MCF 10A (cell line): ENCODE measurements around the gene GSC. TPM values are rescaled to one million over a fixed set of nuclear protein-coding genes. Genes with fewer than 3 reads are reported as not detected.

Experiments
- BruUV-seq: library from RNA; stranded (reverse); fragments of 400-500 nt; replicated peaks from 2 replicates; lab custom pipeline; 2021; lab: Mats Ljungman, UMichigan
- CTCF ChIA-PET: fragments of 300-600 bp; sonication (Branson Sonifier 250); formaldehyde crosslinking; extraction: SDS; loops from one replicate; lab custom pipeline; 2021; ENCODE audit warnings: antibody characterized with exemption, inconsistent platforms; lab: Yijun Ruan, JAX
- POLR2A ChIA-PET: fragments of 300-600, 350-650 bp; sonication (Branson Sonifier 250); formaldehyde crosslinking; extraction: SDS; loops from one replicate; lab custom pipeline; 2020; ENCODE audit warnings: antibody characterized with exemption, inconsistent platforms; lab: Yijun Ruan, JAX
- DNase-seq: peaks from one replicate; pipeline ENCODE4 v3.0.0-alpha.2; 2018; ENCODE audit not compliant: unreplicated experiment
- H3K27ac Mint-ChIP-seq: one replicate; pipeline ENCODE4 v1.8.0; 2022; ENCODE audit warnings: mild to moderate bottlenecking, low read depth, mixed read lengths; ENCODE audit not compliant: unreplicated experiment
- H3K27me3 Mint-ChIP-seq: one replicate; pipeline ENCODE4 v1.8.0; 2022; ENCODE audit warnings: mixed read lengths; ENCODE audit not compliant: insufficient read depth, unreplicated experiment
- H3K36me3 Mint-ChIP-seq: one replicate; pipeline ENCODE4 v1.8.0; 2022; ENCODE audit warnings: mild to moderate bottlenecking, moderate library complexity, mixed read lengths; ENCODE audit not compliant: insufficient read depth, unreplicated experiment
- H3K4me1 Mint-ChIP-seq: one replicate; pipeline ENCODE4 v1.8.0; 2022; ENCODE audit warnings: mixed read lengths; ENCODE audit not compliant: insufficient read depth, unreplicated experiment
- H3K4me3 Mint-ChIP-seq: one replicate; pipeline ENCODE4 v1.8.0; 2022; ENCODE audit warnings: mild to moderate bottlenecking, moderate library complexity, mixed read lengths; ENCODE audit not compliant: unreplicated experiment
- H3K9me3 Mint-ChIP-seq: one replicate; pipeline ENCODE4 v1.8.0; 2022; ENCODE audit warnings: mixed read lengths; ENCODE audit not compliant: unreplicated experiment
- CTCF ChIP-seq: fragments of 200-600 bp; IDR thresholded peaks from one replicate; pipeline ENCODE4 v1.8.0; 2022; ENCODE audit warnings: antibody characterized with exemption, mild to moderate bottlenecking; ENCODE audit not compliant: unreplicated experiment
- intact Hi-C: fragments of 100-400 bp; cut with micrococcal nuclease; formaldehyde crosslinking; loops from 2 replicates; pipeline ENCODE4 v1.14.1; 2022
- total RNA-seq: library from RNA; stranded (reverse); gene quantifications from 2 replicates; pipeline ENCODE4 v1.2.3, GENCODE V29; 2022

GSC gene
- total RNA-seq, 1 experiment from 2014 or later: not detected

- H3K4me1 Mint-ChIP-seq: no peaks in the 10 kb centered on the region
- no peaks in the 10 kb centered on the region for H3K36me3 Mint-ChIP-seq
- no peak overlapping the region for H3K27ac Mint-ChIP-seq
- ChIA-PET POLR2A (no interaction called here), CTCF (no interaction called here)
- intact Hi-C loops: no loop called here
- no TSS peak for BruUV-seq
- DNase-seq: no peak
- H3K4me3 Mint-ChIP-seq: no peak overlapping the region
- peaks cover 12% of the 10 kb centered on the region for H3K27me3 Mint-ChIP-seq
- H3K9me3 Mint-ChIP-seq: no peaks in the 10 kb centered on the region
- TF ChIP-seq CTCF: no peak
These were observed 47.5 kb downstream of the GSC start for GRCh38 chr14:94722397-94722796.

Other genes with a start within 250 kb of the GSC start
- not detected in 2 replicates for gene SERPINA4, start 208.7 kb downstream of the GSC start, total RNA-seq
- gene SERPINA5, start 188.7 kb downstream of the GSC start, total RNA-seq: 0.35 TPM in 1 of 2 replicates, not detected in the other
- gene SERPINA3, start 157.7 kb downstream of the GSC start, total RNA-seq: 44.5 and 54.5 TPM in 2 replicates